Mammary epithelial cell (primary cell): ENCODE measurements around the gene OR6B3.

Source experiments
- CTCF ChIP-seq, 2 donors: IDR thresholded peaks in 1 of 2; conservative IDR thresholded peaks in 1 of 2; 2 replicates each; pipeline ENCODE4 v1.5.1; 2011 to 2012; ENCODE audit warnings: inconsistent platforms in 2 of 2, low read length in 2 of 2, mild to moderate bottlenecking in 2 of 2, control low read depth in 1 of 2, low read depth in 1 of 2; ENCODE audit not compliant: insufficient read depth in 1 of 2; ENCODE audit errors: extremely low read depth in 1 of 2
- EZH2 ChIP-seq: IDR thresholded peaks from 2 replicates; pipeline ENCODE4 v1.6.1; 2012; ENCODE audit warnings: low read length, inconsistent platforms, borderline replicate concordance

- TF ChIP-seq CTCF (conservative IDR thresholded peaks at IDR 0.05 in 1 of 2, IDR thresholded peaks at IDR 0.05 in 1 of 2; ENCODE audit: extremely low read depth in 1 of 2, insufficient read depth in 1 of 2, low read depth in 1 of 2, low read length in 2 of 2), result no peak
- TF ChIP-seq EZH2, result no peak
Measured at GRCh38 chr2:240033330-240033678, 20.0 kb downstream of the OR6B3 start.
